ENCODE data around the gene COL2A1.

The COL2A1 gene

GRCh38 chr12:48022676-48023385 is 18.6 kb upstream of the COL2A1 start:
- no peak overlapping the region for H3K27ac Mint-ChIP-seq
- no peaks in the 10 kb centered on the region for H3K4me1 Mint-ChIP-seq (ENCODE audit: low read depth)
- H3K9me3 Mint-ChIP-seq (ENCODE audit: low read depth): no peaks in the 10 kb centered on the region
- H3K27me3 Mint-ChIP-seq: peaks cover 10% of the 10 kb centered on the region
- H3K36me3 Mint-ChIP-seq: no peaks in the 10 kb centered on the region
- no peak overlapping the region for H3K4me3 Mint-ChIP-seq

DNA sequence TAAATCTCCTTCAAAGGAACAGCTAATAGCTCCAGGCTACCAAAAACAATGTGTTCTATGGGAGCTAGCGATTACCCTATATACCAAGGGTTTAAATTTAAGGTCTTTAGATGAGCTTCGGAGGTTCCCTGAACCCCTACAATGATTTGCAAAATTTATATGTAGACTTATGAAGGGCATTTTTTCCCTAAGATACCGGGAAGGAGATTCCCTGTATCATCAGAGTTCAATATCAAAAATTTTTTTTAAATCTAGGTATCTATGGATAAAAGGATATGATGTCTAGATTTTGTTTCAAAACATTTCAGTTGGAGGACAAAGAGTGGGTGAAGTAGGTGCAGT is 17.9 kb upstream of the COL2A1 start:
- Mint-ChIP-seq H3K4me3 (no peak overlapping the region), H3K27me3 (peaks cover 10% of the 10 kb centered on the region), H3K36me3 (no peaks in the 10 kb centered on the region), H3K27ac (no peak overlapping the region), H3K4me1 (ENCODE audit: low read depth) (no peaks in the 10 kb centered on the region), H3K9me3 (ENCODE audit: low read depth) (no peaks in the 10 kb centered on the region)

DNA sequence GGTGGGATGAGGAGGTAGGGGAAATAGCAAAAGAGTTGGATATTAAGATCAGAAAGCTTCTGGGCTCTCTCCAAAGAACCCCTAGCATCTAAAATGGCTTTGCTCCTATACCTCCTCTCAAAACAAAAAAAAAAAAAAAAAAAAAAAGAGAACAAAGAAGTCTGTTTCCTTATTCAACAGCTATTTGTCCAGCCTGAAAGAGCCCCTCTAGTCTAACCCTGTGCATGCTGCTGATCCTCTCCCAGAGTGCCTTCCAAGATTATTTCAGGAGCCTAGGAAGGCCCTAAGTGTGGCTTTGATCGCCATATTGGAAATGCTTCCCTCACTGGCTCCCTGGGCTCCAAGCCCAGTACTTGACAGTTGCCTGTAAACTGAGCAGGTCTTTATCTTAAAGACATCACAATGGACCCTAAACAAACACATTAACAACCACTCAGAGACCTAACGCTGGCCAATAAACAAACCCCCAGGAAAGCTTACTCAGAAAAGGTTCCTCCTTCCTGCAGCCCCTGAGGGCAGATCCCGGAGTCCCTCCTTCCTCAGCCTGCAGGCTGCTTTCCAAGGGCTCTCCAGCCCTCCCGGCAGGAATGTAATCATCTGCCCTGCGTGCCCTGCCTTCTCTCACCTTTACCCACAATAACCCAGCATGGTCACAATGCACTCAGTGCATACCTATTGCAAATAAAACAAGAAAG is 17.4 kb upstream of the COL2A1 start:
- H3K36me3 Mint-ChIP-seq: no peaks in the 10 kb centered on the region
- peaks cover 10% of the 10 kb centered on the region for H3K27me3 Mint-ChIP-seq
- H3K4me1 Mint-ChIP-seq (ENCODE audit: low read depth): no peaks in the 10 kb centered on the region
- H3K27ac Mint-ChIP-seq: no peak overlapping the region
- H3K4me3 Mint-ChIP-seq: no peak overlapping the region
- no peaks in the 10 kb centered on the region for H3K9me3 Mint-ChIP-seq (ENCODE audit: low read depth)

DNA sequence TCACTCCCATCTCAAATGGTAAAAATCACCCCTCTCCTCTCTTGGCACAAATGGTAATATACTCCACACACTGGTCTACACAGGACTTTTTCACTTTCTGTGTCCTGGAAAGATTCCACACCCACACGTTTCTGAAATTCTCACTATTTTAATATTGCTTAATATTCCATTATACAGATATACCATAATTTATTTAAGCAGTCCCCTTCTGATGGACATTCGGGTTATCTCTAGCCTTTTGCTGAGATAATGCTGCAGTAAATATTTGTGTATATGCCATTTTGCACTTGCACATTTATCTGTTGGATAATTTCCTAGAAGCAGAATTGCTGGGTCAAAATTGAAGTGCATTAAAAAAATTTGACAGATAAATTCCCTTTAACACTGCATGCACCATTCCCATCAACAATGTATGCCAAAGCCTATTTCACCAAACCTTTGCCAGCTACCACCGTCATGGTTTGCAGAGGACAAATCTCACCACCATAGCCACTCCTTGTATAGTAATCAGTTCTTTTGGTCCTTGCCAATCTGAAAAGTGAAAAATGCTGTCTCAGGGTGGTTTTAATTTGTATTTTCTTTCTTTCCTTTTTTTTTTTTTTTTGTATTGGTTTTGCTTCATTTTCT is 15.5 kb upstream of the COL2A1 start:
- Mint-ChIP-seq H3K27me3 (peaks cover 10% of the 10 kb centered on the region), H3K36me3 (no peaks in the 10 kb centered on the region)

DNA sequence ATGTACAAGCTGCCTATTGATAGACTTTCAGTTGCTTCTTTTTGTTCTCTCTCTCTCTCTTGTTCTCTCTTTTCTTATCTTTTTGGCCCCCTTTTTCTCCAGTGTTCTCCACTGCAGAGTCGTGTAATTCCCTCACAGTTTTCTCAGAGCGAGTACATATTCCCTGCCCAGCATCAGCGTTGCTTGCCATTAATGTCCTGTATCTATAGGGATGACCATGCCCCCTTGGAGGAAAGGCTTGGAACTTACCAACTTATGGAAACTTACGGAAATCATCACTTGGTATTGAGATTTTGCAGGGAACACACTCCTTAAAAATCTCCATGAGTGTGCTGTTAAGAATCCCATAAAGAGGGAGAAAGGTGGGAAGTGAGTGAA is 14.3 kb upstream of the COL2A1 start:
- H3K4me3 Mint-ChIP-seq: no peak overlapping the region
- H3K27ac Mint-ChIP-seq: no peak overlapping the region
- H3K27me3 Mint-ChIP-seq: peaks cover 10% of the 10 kb centered on the region
- H3K9me3 Mint-ChIP-seq (ENCODE audit: low read depth): no peaks in the 10 kb centered on the region
- H3K4me1 Mint-ChIP-seq (ENCODE audit: low read depth): no peaks in the 10 kb centered on the region
- H3K36me3 Mint-ChIP-seq: no peaks in the 10 kb centered on the region

More for the DNA sequence above, 15.5 kb upstream of the COL2A1 start:
- Mint-ChIP-seq H3K27ac (no peak overlapping the region), H3K4me1 (ENCODE audit: low read depth) (no peaks in the 10 kb centered on the region), H3K4me3 (no peak overlapping the region), H3K9me3 (ENCODE audit: low read depth) (no peaks in the 10 kb centered on the region)

GRCh38 chr12:48017921-48018617 is 13.8 kb upstream of the COL2A1 start:
- no peak overlapping the region for H3K27ac Mint-ChIP-seq
- H3K36me3 Mint-ChIP-seq: no peaks in the 10 kb centered on the region
- H3K9me3 Mint-ChIP-seq (ENCODE audit: low read depth): no peaks in the 10 kb centered on the region
- H3K4me3 Mint-ChIP-seq: no peak overlapping the region
- H3K4me1 Mint-ChIP-seq (ENCODE audit: low read depth): no peaks in the 10 kb centered on the region
- H3K27me3 Mint-ChIP-seq: peaks cover 13% of the 10 kb centered on the region

DNA sequence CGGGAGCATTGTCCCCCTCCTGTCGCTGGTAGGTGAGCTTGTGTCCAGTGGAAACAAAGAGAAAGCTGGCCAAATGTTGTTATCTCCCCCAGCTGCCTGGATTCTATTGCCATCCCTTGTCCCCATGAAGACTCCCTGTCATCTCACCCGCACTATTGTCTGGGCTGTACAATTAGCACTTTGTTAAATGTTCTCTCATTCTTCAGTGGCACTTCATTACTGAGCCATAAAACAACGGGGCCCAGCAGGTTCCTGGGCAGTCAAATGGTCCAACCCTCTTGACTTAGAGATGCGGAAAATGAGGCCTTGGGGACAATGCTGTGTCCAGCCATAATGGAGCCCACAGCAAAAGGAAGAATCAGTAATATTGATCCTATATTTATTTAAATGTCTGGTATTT is 13.2 kb upstream of the COL2A1 start:
- Mint-ChIP-seq H3K27ac (no peak overlapping the region), H3K9me3 (ENCODE audit: low read depth) (no peaks in the 10 kb centered on the region), H3K4me3 (no peak overlapping the region), H3K4me1 (ENCODE audit: low read depth) (no peaks in the 10 kb centered on the region), H3K27me3 (peaks cover 13% of the 10 kb centered on the region), H3K36me3 (no peaks in the 10 kb centered on the region)

- H3K27me3 Mint-ChIP-seq: peaks cover 13% of the 10 kb centered on the region
- no peaks in the 10 kb centered on the region for H3K4me1 Mint-ChIP-seq (ENCODE audit: low read depth)
- H3K27ac Mint-ChIP-seq: no peak overlapping the region
- H3K4me3 Mint-ChIP-seq: no peak overlapping the region
- no peaks in the 10 kb centered on the region for H3K36me3 Mint-ChIP-seq
- no peaks in the 10 kb centered on the region for H3K9me3 Mint-ChIP-seq (ENCODE audit: low read depth)
These were observed 12.2 kb upstream of the COL2A1 start for GRCh38 chr12:48016373-48017020.

DNA sequence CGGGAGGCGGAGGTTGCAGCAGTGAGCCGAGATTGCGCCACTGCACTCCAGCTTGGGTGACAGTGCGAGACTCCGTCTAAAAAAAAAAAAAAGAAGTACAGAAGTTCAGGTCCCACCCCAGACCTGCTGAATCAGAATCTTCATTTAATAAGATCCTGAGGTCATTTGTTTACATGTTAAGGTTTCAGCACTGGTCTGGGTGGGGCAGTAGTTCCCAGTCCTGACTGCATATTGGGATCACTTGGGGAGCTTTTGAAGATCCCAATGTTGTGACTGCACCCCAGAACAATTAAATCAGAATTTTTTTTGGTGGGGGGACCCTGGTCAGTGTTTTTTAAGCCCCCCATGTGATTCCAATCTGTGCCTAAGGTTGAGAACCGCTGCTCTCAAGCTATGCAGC is 11.7 kb upstream of the COL2A1 start:
- peaks cover 13% of the 10 kb centered on the region for H3K27me3 Mint-ChIP-seq
- no peaks in the 10 kb centered on the region for H3K36me3 Mint-ChIP-seq
- H3K27ac Mint-ChIP-seq: no peak overlapping the region
- no peak overlapping the region for H3K4me3 Mint-ChIP-seq
- no peaks in the 10 kb centered on the region for H3K9me3 Mint-ChIP-seq (ENCODE audit: low read depth)
- no peaks in the 10 kb centered on the region for H3K4me1 Mint-ChIP-seq (ENCODE audit: low read depth)

DNA sequence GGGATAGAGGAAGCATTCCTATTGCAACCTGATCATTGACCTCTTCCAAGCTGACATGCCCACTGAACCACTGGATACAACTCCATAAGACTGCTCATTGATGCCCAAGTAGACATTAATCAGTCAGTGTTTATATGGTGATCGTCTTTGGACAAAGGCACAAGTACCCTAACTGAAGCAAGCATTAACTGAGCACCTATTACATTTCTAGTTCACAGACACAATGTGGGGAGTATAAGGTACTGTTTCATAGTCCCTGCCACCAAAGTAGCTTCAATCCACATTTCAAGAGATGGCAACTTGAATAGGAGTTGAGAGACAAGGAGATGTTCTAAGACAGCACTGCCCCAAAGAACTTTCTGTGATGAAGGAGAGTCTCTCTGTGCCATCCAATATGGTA is 10.9 kb upstream of the COL2A1 start:
- Mint-ChIP-seq H3K4me1 (ENCODE audit: low read depth) (no peaks in the 10 kb centered on the region), H3K36me3 (no peaks in the 10 kb centered on the region)

DNA sequence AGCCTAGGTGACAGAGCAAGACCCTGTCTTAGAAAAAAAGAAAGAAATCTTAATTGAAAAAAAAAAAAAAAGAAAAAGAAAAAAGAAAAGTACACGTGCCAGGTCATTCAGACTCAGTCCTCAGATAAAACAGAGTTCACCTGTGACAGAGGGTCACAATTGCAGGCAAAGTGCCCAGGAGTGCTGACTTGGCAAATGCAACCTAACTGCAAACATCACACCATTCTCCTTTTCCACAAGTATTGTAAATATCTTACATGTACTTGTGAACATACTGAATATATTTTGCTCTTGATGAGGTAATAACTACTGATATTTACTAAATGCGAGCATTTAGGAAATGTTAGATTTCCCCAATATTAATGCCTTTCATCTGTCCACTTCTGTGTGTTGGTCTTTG is 9.0 kb upstream of the COL2A1 start:
- H3K27me3 Mint-ChIP-seq: peaks cover 23% of the 10 kb centered on the region
- no peaks in the 10 kb centered on the region for H3K4me1 Mint-ChIP-seq (ENCODE audit: low read depth)
- no peaks in the 10 kb centered on the region for H3K36me3 Mint-ChIP-seq
- H3K27ac Mint-ChIP-seq: no peak overlapping the region
- no peak overlapping the region for H3K4me3 Mint-ChIP-seq
- no peaks in the 10 kb centered on the region for H3K9me3 Mint-ChIP-seq (ENCODE audit: low read depth)

More for the DNA sequence above, 10.9 kb upstream of the COL2A1 start:
- Mint-ChIP-seq H3K27ac (no peak overlapping the region), H3K4me3 (no peak overlapping the region), H3K27me3 (peaks cover 16% of the 10 kb centered on the region), H3K9me3 (ENCODE audit: low read depth) (no peaks in the 10 kb centered on the region)

DNA sequence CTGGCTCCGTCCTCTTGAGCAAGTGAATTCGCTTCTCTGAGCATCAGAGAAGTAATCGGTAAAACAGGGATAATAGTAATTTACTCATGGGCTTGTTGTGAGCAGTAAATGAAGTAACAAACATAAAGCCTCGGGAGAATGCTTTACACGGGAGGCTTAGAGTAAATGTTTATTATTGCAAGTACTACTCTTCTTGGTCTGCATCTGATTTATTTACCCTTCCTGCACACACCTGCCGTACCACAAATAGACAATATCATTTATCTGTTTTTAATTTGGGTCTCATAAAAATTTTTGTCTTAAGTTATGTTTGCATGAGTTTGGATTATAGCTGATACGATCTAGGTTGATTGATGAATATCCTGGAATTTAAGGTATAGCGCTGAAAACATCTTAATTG is 7.8 kb upstream of the COL2A1 start:
- Mint-ChIP-seq H3K4me1 (ENCODE audit: low read depth) (no peaks in the 10 kb centered on the region), H3K4me3 (no peak overlapping the region), H3K9me3 (ENCODE audit: low read depth) (no peaks in the 10 kb centered on the region), H3K27ac (no peak overlapping the region), H3K27me3 (peaks cover 27% of the 10 kb centered on the region), H3K36me3 (no peaks in the 10 kb centered on the region)

DNA sequence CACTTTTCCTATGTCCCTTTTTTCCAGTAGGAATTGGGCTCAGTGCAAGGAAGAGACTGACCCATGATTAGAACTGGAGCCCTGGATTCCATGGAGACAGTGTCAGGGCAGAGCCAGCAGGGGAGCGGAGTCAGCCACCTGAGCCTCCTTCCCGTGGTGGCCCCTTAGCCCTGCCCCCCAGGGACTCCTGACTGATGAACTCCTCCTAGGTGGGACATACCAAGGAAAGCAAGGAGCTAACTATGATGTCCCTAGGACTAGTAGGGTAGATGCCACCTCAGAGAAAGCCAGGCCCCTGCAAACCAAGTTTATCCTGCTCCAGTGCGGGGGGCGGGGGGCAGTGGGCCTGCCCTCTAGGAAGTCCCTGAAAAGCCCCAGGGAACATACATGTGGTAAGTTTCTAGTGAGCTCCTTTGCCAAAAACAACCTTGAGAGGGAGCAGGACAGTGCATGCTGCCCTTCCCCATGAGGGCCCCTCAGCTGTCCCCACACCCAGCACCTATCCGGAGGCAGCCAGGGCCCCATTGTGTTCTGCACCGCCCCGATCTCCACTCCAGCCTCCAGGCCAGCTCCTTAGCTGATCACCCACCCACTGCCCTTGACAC is 6.2 kb upstream of the COL2A1 start:
- peaks cover 2% of the 10 kb centered on the region for H3K4me1 Mint-ChIP-seq (ENCODE audit: low read depth)
- peaks cover 39% of the 10 kb centered on the region for H3K27me3 Mint-ChIP-seq
- H3K36me3 Mint-ChIP-seq: no peaks in the 10 kb centered on the region
- H3K27ac Mint-ChIP-seq: no peak overlapping the region
- no peak overlapping the region for H3K4me3 Mint-ChIP-seq
- H3K9me3 Mint-ChIP-seq (ENCODE audit: low read depth): no peaks in the 10 kb centered on the region

- peaks cover 40% of the 10 kb centered on the region for H3K27me3 Mint-ChIP-seq
These were observed 5.2 kb upstream of the COL2A1 start for GRCh38 chr12:48009471-48009870.

More at GRCh38 chr12:48009471-48009870, 5.2 kb upstream of the COL2A1 start:
- Mint-ChIP-seq H3K36me3 (no peaks in the 10 kb centered on the region), H3K4me3 (no peak overlapping the region), H3K9me3 (ENCODE audit: low read depth) (no peaks in the 10 kb centered on the region), H3K27ac (no peak overlapping the region), H3K4me1 (ENCODE audit: low read depth) (peaks cover 3% of the 10 kb centered on the region)

Data from activated naive CD8-positive, alpha-beta T cell (primary cell).